Measurements from ENCODE around the gene RPLP1. TPM values are rescaled to one million over a fixed set of nuclear protein-coding genes. Genes with fewer than 3 reads are reported as not detected.

RPLP1 gene
- total RNA-seq, 4 donors from 2014 or later, result 245 to 770 (median 386) TPM

- DNase-seq, result no peak
- Histone ChIP-seq H3K9me3 (no peaks in the 10 kb centered on the region), H3K36me3 (no peaks in the 10 kb centered on the region), H3K27me3 (no peaks in the 10 kb centered on the region), H3K27ac (no peak overlapping the region), H3K4me3 (no peak overlapping the region), H3K4me1 (peaks cover 0 to 6% (median 2%) of the 10 kb centered on the region in 4 donors)
- TF ChIP-seq POLR2A (IDR thresholded peaks at IDR 0.05) (no peak), CTCF (IDR thresholded peaks at IDR 0.05) (no peak)
These were observed 37.2 kb upstream of the RPLP1 start for GRCh38 chr15:69415381-69415780.

- H3K4me1 ChIP-seq, result peaks cover 0 to 6% (median 2%) of the 10 kb centered on the region in 4 donors
- no peaks in the 10 kb centered on the region for H3K27me3 ChIP-seq
- TF ChIP-seq POLR2A (IDR thresholded peaks at IDR 0.05), result no peak
- TF ChIP-seq CTCF (IDR thresholded peaks at IDR 0.05), result no peak
- no peak overlapping the region for H3K27ac ChIP-seq
- no peaks in the 10 kb centered on the region for H3K36me3 ChIP-seq
- no peak for DNase-seq
- H3K9me3 ChIP-seq, result no peaks in the 10 kb centered on the region
- H3K4me3 ChIP-seq, result no peak overlapping the region
These were observed 35.0 kb upstream of the RPLP1 start for GRCh38 chr15:69417581-69417980.

GRCh38 chr15:69421498-69421897, 31.1 kb upstream of the RPLP1 start:
- H3K27me3 ChIP-seq, result no peaks in the 10 kb centered on the region
- H3K4me1 ChIP-seq, result no peaks in the 10 kb centered on the region
- H3K4me3 ChIP-seq, result no peak overlapping the region
- no peak for DNase-seq
- no peaks in the 10 kb centered on the region for H3K36me3 ChIP-seq
- H3K27ac ChIP-seq, result no peak overlapping the region
- H3K9me3 ChIP-seq, result no peaks in the 10 kb centered on the region
- TF ChIP-seq POLR2A (IDR thresholded peaks at IDR 0.05) (no peak), CTCF (IDR thresholded peaks at IDR 0.05) (no peak)

GRCh38 chr15:69422336-69422895, 30.2 kb upstream of the RPLP1 start:
- H3K4me1 ChIP-seq, result no peaks in the 10 kb centered on the region
- H3K4me3 ChIP-seq, result no peak overlapping the region
- H3K36me3 ChIP-seq, result no peaks in the 10 kb centered on the region
- DNase-seq, result no peak
- no peaks in the 10 kb centered on the region for H3K9me3 ChIP-seq
- TF ChIP-seq POLR2A (IDR thresholded peaks at IDR 0.05) (no peak), CTCF (IDR thresholded peaks at IDR 0.05) (no peak)
- H3K27me3 ChIP-seq, result no peaks in the 10 kb centered on the region
- H3K27ac ChIP-seq, result no peak overlapping the region

- no peaks in the 10 kb centered on the region for H3K36me3 ChIP-seq
- DNase-seq, result no peak
- no peaks in the 10 kb centered on the region for H3K9me3 ChIP-seq
- no peak overlapping the region for H3K4me3 ChIP-seq
- H3K27me3 ChIP-seq, result no peaks in the 10 kb centered on the region
- no peak overlapping the region for H3K27ac ChIP-seq
- H3K4me1 ChIP-seq, result no peaks in the 10 kb centered on the region
- TF ChIP-seq POLR2A (IDR thresholded peaks at IDR 0.05) (no peak), CTCF (IDR thresholded peaks at IDR 0.05) (no peak)
These were observed 28.6 kb upstream of the RPLP1 start for GRCh38 chr15:69424001-69424400.
